Activated T-helper 17 cell treated with anti-CD3 and anti-CD28 coated beads, Interleukin-2, amount 50 U/mL, for 72 hours (primary cell): ENCODE results near the gene VAPB. TPM values are rescaled to one million over a fixed set of nuclear protein-coding genes. Genes with fewer than 3 reads are reported as not detected.
A peak's percentile ranks its signal among the peaks of the same experiment; 100 is the strongest.
"Not testable (repeated sequence)": the region's sequence is repeated elsewhere in the genome, so short reads cannot be mapped to it uniquely, and the experiment has no call there.

ENCODE experiments used
- ATAC-seq: fragments of 150-1000 bp; cut with Tn5 transposase; replicated peaks from 2 replicates; pipeline ENCODE4 v1.10.0; 2021; ENCODE audit warnings: mild to moderate bottlenecking, moderate library complexity
- H3K27ac Mint-ChIP-seq: one replicate; pipeline ENCODE4 v1.8.0; 2022; ENCODE audit warnings: mixed read lengths
- H3K27me3 Mint-ChIP-seq: one replicate; pipeline ENCODE4 v1.8.0; 2022; ENCODE audit warnings: mixed read lengths
- H3K36me3 Mint-ChIP-seq: one replicate; pipeline ENCODE4 v1.8.0; 2022; ENCODE audit warnings: low read depth, mild to moderate bottlenecking, mixed read lengths
- H3K4me1 Mint-ChIP-seq: one replicate; pipeline ENCODE4 v1.8.0; 2022; ENCODE audit warnings: mixed read lengths
- H3K4me3 Mint-ChIP-seq: one replicate; pipeline ENCODE4 v1.8.0; 2022; ENCODE audit warnings: mild to moderate bottlenecking, mixed read lengths
- H3K9me3 Mint-ChIP-seq: one replicate; pipeline ENCODE4 v1.8.0; 2022; ENCODE audit warnings: mixed read lengths
- total RNA-seq, 2 donors: library from RNA; stranded (reverse); gene quantifications; one replicate each; pipeline ENCODE4 v1.2.3, GENCODE V29; 2022

Gene VAPB
- total RNA-seq, 2 donors from 2014 or later: 43.2 to 48.2 TPM

DNA sequence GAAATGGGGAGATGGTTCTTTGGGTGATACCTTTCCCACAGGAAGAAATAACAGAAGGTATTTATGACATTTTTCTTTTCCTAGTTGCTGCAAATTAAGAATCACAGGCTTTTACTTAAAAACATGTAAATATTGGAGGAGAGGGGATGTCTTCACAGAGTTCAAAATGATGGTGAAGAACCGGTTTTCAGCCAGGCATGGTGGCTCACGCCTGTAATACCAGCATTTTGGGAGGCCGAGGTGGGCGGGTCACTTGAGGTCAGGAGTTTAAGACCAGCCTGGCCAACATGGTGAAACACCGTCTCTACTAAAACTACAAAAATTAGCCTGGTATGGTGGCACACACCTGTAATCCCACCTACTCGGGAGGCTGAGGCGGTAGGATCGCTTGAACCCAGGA, 15.7 kb upstream of the VAPB start:
- H3K27me3 Mint-ChIP-seq: peaks cover 16% of the 10 kb centered on the region
- H3K36me3 Mint-ChIP-seq, H3K9me3 Mint-ChIP-seq, H3K4me1 Mint-ChIP-seq, H3K4me3 Mint-ChIP-seq, ATAC-seq, H3K27ac Mint-ChIP-seq: not testable (repeated sequence)

DNA sequence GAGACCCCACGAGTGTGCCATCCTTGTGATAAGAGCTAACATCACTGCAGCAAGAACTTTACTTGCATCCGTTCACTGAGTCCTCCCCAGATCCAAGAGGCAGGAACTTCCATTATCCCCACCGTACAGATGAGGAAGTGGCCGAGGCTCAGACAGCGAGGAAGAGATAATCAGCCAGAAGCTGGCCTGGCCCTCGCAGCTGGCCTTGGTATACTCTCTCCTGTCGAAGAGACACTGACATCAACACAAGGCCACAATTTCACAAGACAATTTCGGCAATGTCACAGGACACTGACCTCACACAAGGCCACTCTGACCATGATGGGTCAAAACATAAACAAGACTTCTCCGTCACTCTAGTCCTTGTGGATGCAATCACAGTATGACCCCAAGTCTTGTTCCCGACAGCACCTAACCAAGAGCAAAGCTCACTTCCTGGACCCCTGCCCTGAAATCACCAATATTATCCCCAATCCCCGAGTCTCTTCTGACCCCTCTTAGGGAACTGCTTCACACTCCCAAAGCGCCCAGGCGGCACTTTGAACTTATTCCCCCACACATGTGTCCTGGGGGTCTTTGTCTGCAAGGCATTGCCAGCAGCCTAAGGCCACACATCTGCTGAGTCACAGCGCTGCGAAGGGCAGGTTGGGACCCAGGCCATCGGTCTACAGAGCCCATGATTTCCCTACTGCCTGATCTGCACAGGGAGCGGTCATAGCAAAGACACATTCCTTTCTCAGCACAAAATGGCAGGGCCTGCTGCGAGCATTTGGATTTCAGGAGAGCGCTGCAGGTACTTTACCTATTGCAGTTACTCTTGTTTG, 14.8 kb upstream of the VAPB start:
- H3K27me3 Mint-ChIP-seq: peaks cover 21% of the 10 kb centered on the region
- ATAC-seq: no peak
- no peaks in the 10 kb centered on the region for H3K4me1 Mint-ChIP-seq
- H3K4me3 Mint-ChIP-seq: no peak overlapping the region
- H3K27ac Mint-ChIP-seq: peak overlapping the region; percentile 49
- no peaks in the 10 kb centered on the region for H3K9me3 Mint-ChIP-seq
- H3K36me3 Mint-ChIP-seq: no peaks in the 10 kb centered on the region

DNA sequence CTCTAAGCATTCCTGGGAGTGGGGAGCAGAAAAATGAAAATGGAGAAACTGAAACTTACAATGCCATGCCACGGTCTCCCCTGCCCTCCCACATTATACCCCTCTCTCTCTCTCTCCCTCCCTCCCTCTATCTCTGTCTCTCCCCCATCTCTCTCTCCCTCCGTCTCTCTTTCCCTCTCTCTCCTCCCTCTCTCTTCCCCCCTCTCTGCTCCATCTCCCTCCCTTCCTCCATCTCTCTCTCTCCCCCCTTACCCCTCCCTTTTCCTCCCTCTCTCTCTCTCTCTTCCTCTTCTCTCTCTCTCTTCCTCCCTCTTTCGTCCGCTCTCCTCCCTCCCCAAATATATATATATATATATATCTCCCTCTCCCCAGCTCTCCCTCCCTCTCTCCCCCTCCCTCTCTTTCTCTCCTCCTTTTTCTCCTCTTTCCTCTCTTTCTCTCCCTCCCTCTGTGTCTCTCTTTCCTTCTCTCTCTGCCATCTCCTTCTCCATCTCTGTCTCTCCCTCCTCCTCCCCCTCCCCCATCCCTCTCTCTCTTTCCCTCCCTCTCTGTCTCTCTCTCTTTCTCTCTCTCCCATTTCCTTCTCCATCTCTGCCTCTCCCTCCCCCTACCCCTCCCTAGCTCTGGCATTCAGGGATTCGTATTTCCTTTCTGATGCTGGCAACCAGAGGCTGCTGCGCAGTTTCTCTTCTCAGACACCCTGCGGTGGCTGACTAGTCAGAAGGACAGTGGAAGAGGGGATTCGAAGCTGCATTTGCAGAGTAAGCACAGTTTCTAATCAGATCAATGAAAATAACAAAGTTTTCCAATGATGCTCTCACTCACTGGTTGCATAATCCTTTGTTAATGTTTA, 13.9 kb upstream of the VAPB start:
- Mint-ChIP-seq H3K4me1 (no peaks in the 10 kb centered on the region), H3K9me3 (no peaks in the 10 kb centered on the region), H3K36me3 (no peaks in the 10 kb centered on the region), H3K27me3 (peaks cover 25% of the 10 kb centered on the region), H3K4me3 (no peak overlapping the region), H3K27ac (peak overlapping the region; percentile 49)
- ATAC-seq: no peak

DNA sequence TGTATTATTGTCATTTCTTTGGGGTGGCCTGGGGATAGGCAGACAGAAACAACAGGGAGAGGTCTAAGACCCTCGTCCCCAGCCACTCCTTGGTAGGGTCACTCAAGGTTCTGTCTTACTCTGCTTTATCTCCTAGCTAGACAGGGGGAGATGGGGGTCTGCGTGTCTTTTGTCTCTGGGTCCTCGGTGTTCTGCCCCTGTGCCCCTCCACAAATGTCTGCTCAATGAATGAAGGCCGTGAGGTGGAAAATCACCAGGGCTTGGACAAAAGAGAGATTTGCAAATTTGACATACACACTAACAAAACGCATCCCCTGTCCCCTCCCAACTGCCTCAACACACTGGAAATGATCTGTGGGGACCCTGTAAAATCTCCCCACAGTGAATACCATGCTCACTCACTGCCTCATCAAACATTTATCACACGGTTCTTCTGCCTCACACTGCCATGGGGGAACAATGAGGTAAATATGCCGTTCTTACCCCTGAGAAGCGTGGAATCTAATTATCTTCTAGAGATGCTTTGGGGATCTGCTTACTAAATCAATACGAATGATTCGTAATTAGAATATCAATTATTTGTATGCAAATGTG, 13.2 kb upstream of the VAPB start:
- ATAC-seq: no peak
- H3K27ac Mint-ChIP-seq: peak overlapping the region; percentile 29
- H3K27me3 Mint-ChIP-seq: peaks cover 27% of the 10 kb centered on the region
- H3K4me3 Mint-ChIP-seq: no peak overlapping the region
- no peaks in the 10 kb centered on the region for H3K36me3 Mint-ChIP-seq
- no peaks in the 10 kb centered on the region for H3K4me1 Mint-ChIP-seq
- H3K9me3 Mint-ChIP-seq: peaks cover 3% of the 10 kb centered on the region

DNA sequence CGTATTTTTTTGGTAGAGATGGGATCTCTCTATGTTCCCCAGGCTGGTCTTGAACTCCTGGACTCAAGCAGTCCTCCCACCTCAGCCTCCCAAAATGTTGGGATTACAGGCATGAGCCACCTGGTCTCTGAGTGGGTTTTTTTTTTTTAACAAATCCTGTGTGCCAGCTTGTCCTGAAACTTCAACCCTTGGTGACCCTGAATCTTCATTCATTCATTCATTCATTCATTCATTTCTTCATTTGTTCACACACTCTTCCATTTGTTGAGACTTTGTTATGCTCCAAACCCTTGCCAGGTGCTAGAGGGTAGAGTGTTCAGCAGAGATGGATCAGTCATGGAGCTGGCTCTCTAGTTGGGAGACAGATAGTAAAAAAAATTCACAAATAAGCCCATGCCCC, 12.0 kb upstream of the VAPB start:
- ATAC-seq: no peak
- no peak overlapping the region for H3K4me3 Mint-ChIP-seq
- no peaks in the 10 kb centered on the region for H3K4me1 Mint-ChIP-seq
- H3K9me3 Mint-ChIP-seq: peaks cover 10% of the 10 kb centered on the region
- peaks cover 35% of the 10 kb centered on the region for H3K27me3 Mint-ChIP-seq
- H3K36me3 Mint-ChIP-seq: no peaks in the 10 kb centered on the region
- H3K27ac Mint-ChIP-seq: no peak overlapping the region

DNA sequence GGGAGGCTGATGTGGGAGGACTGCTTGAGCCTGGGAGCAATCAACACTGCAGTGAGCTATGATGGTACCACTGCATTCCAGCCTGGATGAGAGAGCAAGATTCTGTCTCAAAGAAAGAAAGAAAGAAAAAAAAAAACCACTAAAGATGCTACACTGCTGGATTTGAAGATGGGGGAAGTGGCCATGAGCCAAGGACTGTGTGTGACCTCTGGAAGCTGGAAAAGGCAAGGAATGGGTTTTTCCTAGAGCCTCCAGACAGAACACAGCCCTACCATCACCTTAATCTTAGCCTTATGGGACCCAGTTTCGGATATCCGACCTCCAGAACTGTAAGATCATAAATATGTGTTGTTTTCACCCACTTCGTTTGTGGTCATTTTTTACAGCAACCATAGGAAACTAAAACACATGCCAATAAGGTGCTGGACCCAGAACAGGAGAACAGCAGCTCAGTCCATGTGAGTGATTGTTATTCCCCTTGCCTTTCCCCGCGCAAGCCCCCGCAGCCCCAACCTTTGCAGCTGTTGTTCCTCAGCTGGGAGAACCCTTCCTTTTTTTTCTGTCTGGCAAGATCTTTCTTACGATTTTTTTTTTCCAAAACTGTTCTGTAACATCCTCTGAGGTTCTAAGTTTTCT, 11.1 kb upstream of the VAPB start:
- Mint-ChIP-seq H3K4me3 (no peak overlapping the region), H3K36me3 (no peaks in the 10 kb centered on the region), H3K27ac (no peak overlapping the region), H3K4me1 (no peaks in the 10 kb centered on the region), H3K9me3 (peaks cover 10% of the 10 kb centered on the region), H3K27me3 (peaks cover 37% of the 10 kb centered on the region)
- ATAC-seq: no peak

DNA sequence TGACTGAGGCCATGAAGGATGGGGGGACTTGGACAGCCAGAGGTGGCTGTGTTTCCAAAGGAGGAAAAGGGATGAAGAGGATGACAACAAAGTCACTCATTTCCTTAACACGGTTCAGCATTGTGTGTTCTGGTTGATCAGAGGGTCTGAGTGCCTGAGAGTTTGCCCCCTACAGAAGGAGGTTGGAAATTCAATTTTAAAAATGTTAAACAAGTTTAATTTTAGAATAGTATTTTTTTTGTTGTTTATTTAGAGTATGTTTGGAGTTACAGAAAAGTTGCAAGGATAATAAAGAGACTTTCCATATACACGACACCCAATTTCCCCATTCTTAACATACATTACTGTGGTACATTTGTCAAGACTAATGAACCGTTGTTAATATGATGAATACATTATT, 10.3 kb upstream of the VAPB start:
- Mint-ChIP-seq H3K4me1 (no peaks in the 10 kb centered on the region), H3K9me3 (peaks cover 10% of the 10 kb centered on the region), H3K27me3 (peaks cover 42% of the 10 kb centered on the region), H3K4me3 (no peak overlapping the region), H3K36me3 (no peaks in the 10 kb centered on the region), H3K27ac (no peak overlapping the region)
- ATAC-seq: no peak

DNA sequence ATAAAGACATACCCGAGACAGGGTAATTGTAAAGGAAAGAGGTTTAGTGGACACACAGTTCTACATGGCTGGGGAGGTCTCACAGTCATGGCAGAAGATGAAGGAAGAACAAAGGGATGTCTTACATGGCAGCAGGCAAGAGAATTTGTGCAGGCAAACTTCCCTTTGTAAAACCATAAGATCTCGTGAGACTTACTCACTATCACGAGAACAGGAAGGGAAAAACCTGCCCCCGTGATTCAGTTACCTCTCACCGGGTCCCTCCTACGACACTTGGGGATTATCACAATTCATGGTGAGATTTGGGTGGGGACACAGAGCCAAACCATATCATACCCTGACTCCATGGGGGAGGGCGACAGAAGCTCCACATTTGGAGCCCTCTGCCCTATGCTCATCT, 7.4 kb upstream of the VAPB start:
- ATAC-seq: no peak

DNA sequence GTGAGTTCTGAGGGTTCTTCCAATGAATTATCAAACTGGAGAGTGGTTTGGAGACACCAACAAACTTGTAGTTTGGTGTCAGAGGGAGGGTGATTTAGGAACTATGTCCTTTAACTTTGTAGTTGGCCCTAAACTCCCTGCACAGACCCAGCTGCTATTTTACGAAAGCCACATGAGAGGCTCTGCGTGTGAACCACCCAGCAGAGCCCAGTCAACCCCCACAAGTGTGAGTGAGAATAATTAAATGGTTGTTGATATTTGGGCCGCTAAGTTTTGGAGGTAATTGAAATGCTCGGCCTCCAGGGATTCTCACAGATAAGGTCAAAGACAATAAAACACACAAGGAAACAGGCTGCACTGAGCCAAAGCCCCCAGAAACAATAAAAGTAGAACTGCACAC, 6.9 kb upstream of the VAPB start:
- Mint-ChIP-seq H3K4me1 (no peaks in the 10 kb centered on the region), H3K27me3 (peaks cover 34% of the 10 kb centered on the region), H3K27ac (no peak overlapping the region), H3K9me3 (peaks cover 10% of the 10 kb centered on the region), H3K4me3 (no peak overlapping the region), H3K36me3 (no peaks in the 10 kb centered on the region)
- no peak for ATAC-seq

More for the DNA sequence above, 7.4 kb upstream of the VAPB start:
- Mint-ChIP-seq H3K27me3 (peaks cover 35% of the 10 kb centered on the region), H3K4me3 (no peak overlapping the region), H3K27ac (no peak overlapping the region), H3K36me3 (no peaks in the 10 kb centered on the region), H3K9me3 (peaks cover 10% of the 10 kb centered on the region), H3K4me1 (no peaks in the 10 kb centered on the region)

DNA sequence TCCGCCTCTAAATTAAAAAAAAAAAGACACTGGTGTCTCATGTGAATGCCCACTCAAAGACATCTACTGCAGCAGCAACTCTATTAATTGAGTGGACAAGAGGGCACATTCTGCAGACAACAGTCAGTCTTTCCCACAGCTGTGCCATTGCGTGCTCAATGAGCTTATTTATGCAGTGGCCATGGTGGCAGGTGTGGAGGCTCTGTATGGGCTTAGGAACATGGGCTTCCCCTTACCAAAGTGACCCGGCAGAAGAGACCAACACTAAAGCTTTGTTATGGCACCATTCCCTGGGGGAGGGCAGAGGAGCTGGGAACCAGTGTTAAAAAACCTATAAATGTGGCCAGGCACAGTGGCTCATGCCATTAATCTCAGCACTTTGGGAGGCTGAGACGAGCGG, 4.2 kb upstream of the VAPB start:
- no peak overlapping the region for H3K27ac Mint-ChIP-seq
- ATAC-seq: no peak
- H3K4me1 Mint-ChIP-seq: peaks cover under 1% of the 10 kb centered on the region
- peaks cover 21% of the 10 kb centered on the region for H3K27me3 Mint-ChIP-seq
- no peak overlapping the region for H3K4me3 Mint-ChIP-seq
- H3K9me3 Mint-ChIP-seq: peaks cover 10% of the 10 kb centered on the region
- H3K36me3 Mint-ChIP-seq: peaks cover 4% of the 10 kb centered on the region

DNA sequence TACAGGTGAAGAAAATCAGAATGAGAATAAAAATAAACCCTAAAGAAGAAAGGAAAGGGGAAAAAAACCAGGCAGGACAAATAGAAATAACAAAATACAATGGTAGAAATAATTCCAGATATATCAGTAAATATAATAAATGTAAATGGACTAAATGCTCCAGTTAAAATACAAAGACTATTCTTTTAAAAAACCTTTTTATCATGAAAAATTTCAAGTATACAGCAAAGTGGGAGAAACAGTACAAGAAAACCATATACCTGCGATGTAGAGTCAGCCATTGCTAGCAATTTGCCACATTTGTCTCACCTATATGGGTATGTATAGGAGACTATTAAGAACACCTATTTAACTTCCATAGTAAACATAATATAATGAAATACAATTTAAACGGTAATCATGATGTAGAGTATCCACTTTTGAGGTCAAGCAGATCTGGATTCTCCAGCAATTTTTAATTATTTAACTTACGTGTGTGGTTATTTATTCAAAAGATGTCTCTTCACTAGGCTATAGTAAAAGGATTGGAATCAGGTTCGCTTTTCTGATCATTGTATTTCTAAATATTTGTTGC, 914 bp upstream of the VAPB start:
- Mint-ChIP-seq H3K27ac (no peak overlapping the region), H3K36me3 (peaks cover 37% of the 10 kb centered on the region), H3K9me3 (no peaks in the 10 kb centered on the region), H3K4me3 (peak overlapping the region; percentile 98), H3K27me3 (peaks cover 4% of the 10 kb centered on the region), H3K4me1 (peaks cover 24% of the 10 kb centered on the region)
- ATAC-seq: no peak

DNA sequence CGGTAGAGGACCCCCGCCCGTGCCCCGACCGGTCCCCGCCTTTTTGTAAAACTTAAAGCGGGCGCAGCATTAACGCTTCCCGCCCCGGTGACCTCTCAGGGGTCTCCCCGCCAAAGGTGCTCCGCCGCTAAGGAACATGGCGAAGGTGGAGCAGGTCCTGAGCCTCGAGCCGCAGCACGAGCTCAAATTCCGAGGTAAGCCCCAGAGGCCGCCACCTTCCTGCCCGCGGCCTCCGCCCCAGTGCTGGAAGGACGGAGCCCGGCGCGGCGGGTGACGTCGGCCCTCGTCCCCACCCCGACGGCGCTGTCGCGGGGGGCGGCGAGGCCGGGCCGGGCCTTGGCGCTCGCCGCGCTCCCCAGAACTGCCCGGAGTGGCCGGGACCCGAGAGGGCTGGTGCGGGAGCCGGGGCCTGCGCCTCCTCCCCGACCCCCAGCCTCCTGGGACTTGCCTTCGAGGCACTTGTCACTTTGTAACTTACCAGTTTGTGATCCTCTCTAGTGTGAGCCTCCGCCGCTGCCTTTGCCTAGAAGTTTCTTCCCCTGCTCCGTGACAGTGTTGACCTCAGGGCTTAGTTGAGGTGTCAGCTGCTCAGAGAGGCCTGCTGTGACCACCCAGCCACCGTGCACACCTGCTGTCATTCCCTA, 417 bp downstream of the VAPB start:
- H3K27ac Mint-ChIP-seq: peak overlapping the region; percentile 98
- peak overlapping the region; percentile 98 for H3K4me3 Mint-ChIP-seq
- peak; percentile 42 for ATAC-seq
- peaks cover 35% of the 10 kb centered on the region for H3K4me1 Mint-ChIP-seq
- no peaks in the 10 kb centered on the region for H3K9me3 Mint-ChIP-seq
- no peaks in the 10 kb centered on the region for H3K27me3 Mint-ChIP-seq
- H3K36me3 Mint-ChIP-seq: peaks cover 49% of the 10 kb centered on the region

DNA sequence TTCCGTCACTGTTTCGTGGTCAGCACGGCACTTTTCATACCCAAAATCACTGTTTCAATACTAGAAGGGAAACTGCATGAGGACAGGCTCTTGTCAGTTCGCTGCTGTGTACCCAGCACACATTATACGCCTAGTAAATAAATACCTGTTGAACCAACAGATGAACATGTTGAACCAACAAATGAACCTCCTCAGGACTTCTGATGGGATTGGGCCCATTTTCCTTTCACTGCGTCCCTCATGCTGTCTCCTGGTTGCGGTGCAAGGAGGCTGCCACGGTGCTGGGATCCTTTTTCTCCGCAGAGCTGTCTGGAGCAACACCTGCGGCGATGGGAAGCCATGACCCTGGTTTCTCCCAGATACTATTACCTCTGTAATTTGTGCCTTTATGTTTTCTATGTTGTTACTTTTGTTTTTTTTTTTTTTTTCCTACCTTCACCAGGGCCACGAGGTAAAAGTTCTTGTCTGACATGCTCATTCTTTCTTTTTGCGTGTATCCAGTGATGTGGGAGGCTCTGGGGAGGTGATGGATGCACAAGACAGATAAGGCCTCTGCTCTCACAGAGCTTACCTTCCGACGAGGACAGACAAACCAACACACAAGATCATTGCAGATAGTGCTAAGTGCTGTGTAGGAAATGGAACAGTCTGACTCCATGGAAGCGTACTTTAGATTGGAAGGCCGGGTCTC, 1.1 kb downstream of the VAPB start:
- Mint-ChIP-seq H3K27me3 (no peaks in the 10 kb centered on the region), H3K36me3 (peaks cover 56% of the 10 kb centered on the region), H3K4me1 (peaks cover 35% of the 10 kb centered on the region), H3K4me3 (peak overlapping the region; percentile 98), H3K27ac (peak overlapping the region; percentile 98), H3K9me3 (no peaks in the 10 kb centered on the region)
- ATAC-seq: no peak
